ENCODE data around the gene HELZ2. TPM values are rescaled to one million over a fixed set of nuclear protein-coding genes. Genes with fewer than 3 reads are reported as not detected.

HELZ2 gene
- total RNA-seq, 3 donors from 2014 or later, result 35.4 to 49.3 (median 36.2) TPM

DNA sequence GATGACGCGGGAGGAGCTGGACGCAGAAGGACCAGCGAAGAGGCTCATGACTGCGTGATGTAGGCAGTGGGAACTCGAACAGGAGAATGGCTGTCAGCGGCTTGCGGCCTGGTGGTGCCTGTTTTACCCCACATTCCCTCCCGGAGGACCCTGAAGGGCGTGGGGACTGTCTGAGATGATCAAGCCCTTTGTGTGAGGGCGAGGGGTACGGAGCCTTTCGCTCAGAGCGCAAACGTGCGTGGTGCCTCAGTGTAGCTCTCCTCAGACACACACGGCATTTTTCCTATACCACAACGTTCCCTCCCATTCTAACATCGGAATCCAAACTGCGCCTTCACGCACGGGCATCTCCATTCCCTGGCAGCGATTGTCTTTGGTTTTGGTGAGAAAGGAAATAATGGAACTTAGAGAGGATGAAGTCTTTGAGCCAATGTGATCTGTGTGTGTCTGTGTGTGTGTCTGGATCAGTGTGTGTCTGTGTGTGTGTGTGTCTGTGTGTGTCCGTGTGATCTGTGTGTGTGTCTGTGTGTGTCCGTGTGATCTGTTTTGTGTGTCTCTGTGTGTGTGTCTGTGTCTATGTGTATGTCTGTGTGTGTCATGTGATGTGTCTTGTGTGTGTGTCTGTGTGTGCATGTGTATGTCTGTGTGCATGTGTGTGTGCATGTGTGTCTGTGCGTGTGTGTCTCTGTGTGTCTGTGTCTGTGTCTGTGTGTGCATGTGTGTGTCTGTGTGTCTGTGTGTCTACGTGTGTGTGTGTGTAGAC, 42.2 kb downstream of the HELZ2 start:
- ATAC-seq (no peak), DNase-seq (peak; percentile 6 to 48 (median 33))
- Histone ChIP-seq H3K9me3 (no peaks in the 10 kb centered on the region), H3K4me1 (ENCODE audit: low read depth) (peaks cover 22% of the 10 kb centered on the region), H3K36me3 (ENCODE audit: low read depth) (no peaks in the 10 kb centered on the region), H3K4me3 (no peak overlapping the region)
- TF ChIP-seq, protein P1, sequence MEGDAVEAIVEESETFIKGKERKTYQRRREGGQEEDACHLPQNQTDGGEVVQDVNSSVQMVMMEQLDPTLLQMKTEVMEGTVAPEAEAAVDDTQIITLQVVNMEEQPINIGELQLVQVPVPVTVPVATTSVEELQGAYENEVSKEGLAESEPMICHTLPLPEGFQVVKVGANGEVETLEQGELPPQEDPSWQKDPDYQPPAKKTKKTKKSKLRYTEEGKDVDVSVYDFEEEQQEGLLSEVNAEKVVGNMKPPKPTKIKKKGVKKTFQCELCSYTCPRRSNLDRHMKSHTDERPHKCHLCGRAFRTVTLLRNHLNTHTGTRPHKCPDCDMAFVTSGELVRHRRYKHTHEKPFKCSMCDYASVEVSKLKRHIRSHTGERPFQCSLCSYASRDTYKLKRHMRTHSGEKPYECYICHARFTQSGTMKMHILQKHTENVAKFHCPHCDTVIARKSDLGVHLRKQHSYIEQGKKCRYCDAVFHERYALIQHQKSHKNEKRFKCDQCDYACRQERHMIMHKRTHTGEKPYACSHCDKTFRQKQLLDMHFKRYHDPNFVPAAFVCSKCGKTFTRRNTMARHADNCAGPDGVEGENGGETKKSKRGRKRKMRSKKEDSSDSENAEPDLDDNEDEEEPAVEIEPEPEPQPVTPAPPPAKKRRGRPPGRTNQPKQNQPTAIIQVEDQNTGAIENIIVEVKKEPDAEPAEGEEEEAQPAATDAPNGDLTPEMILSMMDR (IDR thresholded peaks at IDR 0.05), result no peak
- intact Hi-C loops (cut with DNase I, micrococcal nuclease), result no loop called here

DNA sequence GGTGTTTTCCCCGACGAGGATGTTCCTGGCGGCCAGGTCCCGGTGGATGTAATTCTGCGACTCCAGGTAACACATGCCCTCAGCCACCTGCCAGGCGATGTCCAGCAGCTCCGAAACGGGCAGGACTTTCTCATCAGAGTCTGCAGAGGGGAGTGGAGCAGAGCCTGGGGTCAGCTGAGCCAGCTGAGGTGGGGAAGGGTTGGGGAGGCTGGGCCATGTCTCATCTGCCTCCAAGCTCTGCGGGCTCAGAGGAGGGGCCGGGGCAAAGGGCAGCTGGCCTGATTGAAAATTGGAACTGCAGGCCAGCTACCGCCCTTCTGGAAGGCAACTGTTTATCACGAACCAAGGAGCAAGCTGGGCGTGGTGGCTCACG, 43.3 kb downstream of the HELZ2 start:
- TF ChIP-seq, protein P1 (IDR thresholded peaks at IDR 0.05), result no peak
- DNase-seq, result peak; percentile 74 to 80 (median 76)
- peaks cover 22% of the 10 kb centered on the region for H3K4me1 ChIP-seq (ENCODE audit: low read depth)
- intact Hi-C loops (cut with DNase I, micrococcal nuclease), result no loop called here
- ATAC-seq, result peak; percentile 43
- no peaks in the 10 kb centered on the region for H3K36me3 ChIP-seq (ENCODE audit: low read depth)
- no peaks in the 10 kb centered on the region for H3K9me3 ChIP-seq
- H3K4me3 ChIP-seq, result no peak overlapping the region

DNA sequence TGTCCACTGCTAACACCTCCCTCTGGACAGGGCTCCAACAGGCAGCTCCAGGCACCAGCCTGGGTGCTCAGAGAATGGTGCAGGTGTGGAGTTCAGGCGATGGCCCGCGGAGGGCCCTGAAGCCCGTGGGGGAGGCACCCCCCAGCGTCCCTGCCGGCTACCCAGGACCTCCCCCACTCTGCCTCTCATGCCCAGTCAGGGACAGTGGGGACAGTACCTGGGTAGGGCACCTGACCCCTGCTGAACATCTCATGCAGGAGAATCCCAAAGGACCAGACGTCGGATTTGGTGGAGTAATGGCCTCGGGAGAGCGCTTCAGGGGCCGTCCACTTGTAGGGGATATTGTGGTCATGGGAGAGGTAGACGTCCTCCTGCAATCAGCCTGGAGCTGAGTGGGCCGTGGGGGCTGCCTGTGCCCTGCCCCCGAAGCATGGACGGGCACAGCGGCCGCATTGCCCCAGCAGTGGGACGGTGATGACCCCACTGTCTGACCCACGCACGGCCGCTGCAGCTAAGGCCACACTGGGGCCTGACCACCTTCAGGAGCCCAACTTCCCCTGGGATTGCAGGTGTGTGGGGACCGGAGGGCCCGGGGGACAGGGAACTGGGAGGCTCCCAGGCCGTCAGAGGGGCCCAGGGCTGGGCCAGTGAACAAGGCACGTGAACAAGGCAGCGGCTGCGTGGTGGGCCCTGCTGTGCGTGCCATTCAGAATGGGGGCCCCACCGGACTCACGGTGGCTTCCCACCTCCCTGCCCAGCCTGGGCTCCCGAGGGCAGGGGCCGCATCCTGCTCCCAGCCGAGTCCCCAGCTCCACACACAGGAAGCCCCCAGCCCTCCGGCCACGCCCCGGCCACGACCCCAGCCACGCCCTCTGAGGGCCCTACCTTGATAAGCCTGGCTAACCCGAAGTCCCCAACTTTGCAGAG, 43.9 kb downstream of the HELZ2 start:
- ATAC-seq (no peak), DNase-seq (peak; percentile 6 to 62 (median 50))
- H3K4me1 ChIP-seq (ENCODE audit: low read depth), result peaks cover 21% of the 10 kb centered on the region
- H3K4me3 ChIP-seq, result no peak overlapping the region
- intact Hi-C loops (cut with DNase I, micrococcal nuclease), result no loop called here
- TF ChIP-seq, protein P1 (IDR thresholded peaks at IDR 0.05), result no peak
- no peaks in the 10 kb centered on the region for H3K36me3 ChIP-seq (ENCODE audit: low read depth)
- no peaks in the 10 kb centered on the region for H3K9me3 ChIP-seq

DNA sequence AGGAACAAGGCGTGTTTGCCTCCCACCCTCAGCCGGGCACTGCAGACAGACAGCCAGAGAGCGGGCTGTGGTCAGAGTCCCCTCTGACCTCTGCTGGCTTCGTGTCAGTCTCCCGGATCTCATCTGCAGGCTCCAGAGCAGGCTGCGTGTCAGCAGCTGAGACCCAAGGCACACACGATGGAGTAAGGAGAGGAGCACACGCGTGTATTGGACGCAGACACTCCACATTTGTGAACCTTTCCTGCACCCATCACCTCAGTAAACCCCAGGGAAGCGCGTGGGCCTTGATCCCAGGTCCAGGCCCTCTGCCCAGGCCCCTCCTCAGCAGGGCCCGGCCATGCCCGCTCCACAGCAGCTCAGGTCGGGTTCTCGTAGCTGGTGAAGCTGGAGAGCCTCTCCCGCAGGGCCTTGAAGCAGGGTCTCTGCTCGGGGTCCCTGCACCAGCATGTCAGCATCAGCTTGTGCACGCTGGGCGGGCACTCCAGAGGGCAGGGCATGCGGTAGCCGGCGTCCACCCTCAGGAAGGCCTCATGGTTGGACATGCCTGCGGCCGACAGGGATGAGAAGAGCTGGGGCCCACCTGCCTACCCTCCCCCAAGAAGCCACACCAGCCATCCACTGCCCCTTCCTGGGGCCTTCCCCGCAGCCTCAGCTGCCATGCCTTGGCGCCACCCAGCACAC, 44.7 kb downstream of the HELZ2 start:
- TF ChIP-seq, protein P1 (IDR thresholded peaks at IDR 0.05), result no peak
- Histone ChIP-seq H3K4me3 (no peak overlapping the region), H3K4me1 (ENCODE audit: low read depth) (peaks cover 13% of the 10 kb centered on the region), H3K36me3 (ENCODE audit: low read depth) (no peaks in the 10 kb centered on the region), H3K9me3 (no peaks in the 10 kb centered on the region)
- DNase-seq (peak in 1 of 3 donors; percentile 53), ATAC-seq (no peak)
- intact Hi-C loops (cut with DNase I, micrococcal nuclease), result no loop called here

DNA sequence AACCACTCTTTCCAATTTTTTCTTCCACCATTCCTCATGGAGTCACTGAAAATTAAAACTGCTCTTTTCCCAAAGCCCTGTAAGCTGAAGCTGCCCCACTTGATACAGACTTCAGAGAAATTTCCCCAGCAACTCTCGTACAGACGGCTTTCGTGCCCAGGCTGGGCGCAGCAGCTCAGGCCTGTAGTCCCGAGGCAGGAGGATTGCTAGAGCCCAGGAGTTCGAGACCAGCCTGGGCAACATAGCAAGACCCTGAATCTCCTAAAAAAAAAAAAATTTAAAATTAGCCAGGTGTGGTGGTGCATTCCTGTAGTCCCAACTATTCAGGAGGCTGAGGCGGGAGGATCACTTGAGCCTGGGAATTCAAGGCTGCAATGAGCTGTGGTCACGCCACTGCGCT, 46.9 kb downstream of the HELZ2 start:
- no peak for ATAC-seq
- Histone ChIP-seq H3K4me3 (no peak overlapping the region), H3K4me1 (ENCODE audit: low read depth) (peaks cover 10% of the 10 kb centered on the region), H3K9me3 (peaks cover 2% of the 10 kb centered on the region), H3K36me3 (ENCODE audit: low read depth) (no peaks in the 10 kb centered on the region)
- intact Hi-C loops (cut with DNase I, micrococcal nuclease), result no loop called here
- DNase-seq, result peak in 1 of 3 donors; percentile 27
- TF ChIP-seq, protein P1 (IDR thresholded peaks at IDR 0.05), result no peak

Measured in mucosa of descending colon (tissue), 3 donors.